Liver (tissue), 9 donors: Measurements from ENCODE around the gene GNG7. TPM values are rescaled to one million over a fixed set of nuclear protein-coding genes. Genes with fewer than 3 reads are reported as not detected.

Experiments
- DNase-seq: peaks from one replicate; pipeline ENCODE4 v3.0.0-alpha.2; 2017; ENCODE audit warnings: low spot score
- H3K27ac ChIP-seq, 2 donors: one replicate each; pipeline ENCODE4 v1.7.0; 2013; ENCODE audit warnings: inconsistent platforms in 2 of 2, low read length in 2 of 2, control low read depth in 1 of 2, low read depth in 1 of 2, mild to moderate bottlenecking in 1 of 2
- H3K27me3 ChIP-seq, 4 donors: one replicate each; pipeline versions ENCODE4 v1.6.1 to v1.7.0; 2013; ENCODE audit warnings: low read length in 3 of 4, inconsistent platforms in 1 of 4, mild to moderate bottlenecking in 1 of 4, moderate library complexity in 1 of 4; ENCODE audit not compliant: control insufficient read depth in 4 of 4, insufficient read depth in 4 of 4
- H3K36me3 ChIP-seq, 4 donors: one replicate each; pipeline versions ENCODE4 v1.6.1 to v1.7.0; 2013; ENCODE audit warnings: low read length in 3 of 4, mild to moderate bottlenecking in 3 of 4, low read depth in 1 of 4, moderate library complexity in 1 of 4; ENCODE audit not compliant: control insufficient read depth in 4 of 4, insufficient read depth in 3 of 4
- H3K4me1 ChIP-seq, 4 donors: one replicate each; pipeline versions ENCODE4 v1.6.1 to v1.7.0; 2013; ENCODE audit warnings: low read length in 3 of 4, mild to moderate bottlenecking in 3 of 4, moderate library complexity in 1 of 4; ENCODE audit not compliant: control insufficient read depth in 4 of 4, insufficient read depth in 4 of 4
- H3K4me3 ChIP-seq, 3 donors: one replicate each; pipeline versions ENCODE4 v1.6.1 to v1.7.0; 2013; ENCODE audit warnings: low read length in 3 of 3, control low read depth in 1 of 3, low read depth in 1 of 3, mild to moderate bottlenecking in 1 of 3
- H3K9ac ChIP-seq, 2 donors: one replicate each; pipeline ENCODE4 v1.7.0; 2013; ENCODE audit warnings: low read length in 2 of 2, mild to moderate bottlenecking in 2 of 2, moderate library complexity in 2 of 2, control low read depth in 1 of 2, low read depth in 1 of 2
- H3K9me3 ChIP-seq, 4 donors: one replicate each; pipeline versions ENCODE4 v1.6.1 to v1.7.0; 2013; ENCODE audit warnings: low read length in 3 of 4; ENCODE audit not compliant: control insufficient read depth in 4 of 4
- ATF3 ChIP-seq: IDR thresholded peaks from 2 replicates; pipeline ENCODE4 v1.6.1; 2016; ENCODE audit warnings: antibody characterized with exemption
- CTCF ChIP-seq: fragments of 150-350 bp; IDR thresholded peaks from 2 replicates; pipeline ENCODE4 v1.5.1; 2017; ENCODE audit warnings: improper control_type of control experiment, low read depth, low read length; ENCODE audit not compliant: missing input control
- EGR1 ChIP-seq, 2 donors: IDR thresholded peaks; 2 replicates each; pipeline ENCODE4 v1.6.1; 2016 to 2018; ENCODE audit warnings: antibody characterized with exemption in 2 of 2, low read depth in 2 of 2
- FOXA1 ChIP-seq: IDR thresholded peaks from 2 replicates; pipeline ENCODE4 v1.6.1; 2016; ENCODE audit warnings: antibody characterized with exemption
- FOXA2 ChIP-seq: IDR thresholded peaks from 2 replicates; pipeline ENCODE4 v1.6.1; 2016; ENCODE audit warnings: antibody characterized with exemption
- GABPA ChIP-seq, 2 donors: IDR thresholded peaks in 1 of 2; conservative IDR thresholded peaks in 1 of 2; 2 replicates each; pipeline ENCODE4 v1.6.1; 2016; ENCODE audit warnings: antibody characterized with exemption in 2 of 2, mild to moderate bottlenecking in 1 of 2, moderate library complexity in 1 of 2
- HNF4A ChIP-seq, 2 donors: conservative IDR thresholded peaks; 2 replicates each; pipeline ENCODE4 v1.6.1; 2016; ENCODE audit warnings: antibody characterized with exemption in 2 of 2, mild to moderate bottlenecking in 2 of 2
- HNF4G ChIP-seq: IDR thresholded peaks from 2 replicates; pipeline ENCODE4 v1.6.1; 2016; ENCODE audit warnings: antibody characterized with exemption
- JUND ChIP-seq, 2 donors: IDR thresholded peaks; 2 replicates each; pipeline ENCODE4 v1.6.1; 2016; ENCODE audit warnings: antibody characterized with exemption in 2 of 2
- MAX ChIP-seq: IDR thresholded peaks from 2 replicates; pipeline ENCODE4 v1.6.1; 2016; ENCODE audit warnings: antibody characterized with exemption
- NR2F2 ChIP-seq: IDR thresholded peaks from 2 replicates; pipeline ENCODE4 v1.6.1; 2016; ENCODE audit warnings: antibody characterized with exemption
- RAD21 ChIP-seq, 2 donors: IDR thresholded peaks; 2 replicates each; pipeline ENCODE4 v1.6.1; 2016; ENCODE audit warnings: antibody characterized with exemption in 2 of 2, mild to moderate bottlenecking in 2 of 2
- REST ChIP-seq: IDR thresholded peaks from 2 replicates; pipeline ENCODE4 v1.6.1; 2016; ENCODE audit warnings: antibody characterized with exemption, mild to moderate bottlenecking
- RXRA ChIP-seq, 2 donors: IDR thresholded peaks; 2 replicates each; pipeline ENCODE4 v1.6.1; 2017 to 2018; ENCODE audit warnings: antibody characterized with exemption in 2 of 2, mild to moderate bottlenecking in 1 of 2
- TAF1 ChIP-seq: conservative IDR thresholded peaks from 2 replicates; pipeline ENCODE4 v1.6.1; 2016; ENCODE audit warnings: antibody characterized with exemption, mild to moderate bottlenecking
- YY1 ChIP-seq: IDR thresholded peaks from 2 replicates; pipeline ENCODE4 v1.6.1; 2016; ENCODE audit warnings: antibody characterized with exemption, mild to moderate bottlenecking
- ZBTB33 ChIP-seq: IDR thresholded peaks from 2 replicates; pipeline ENCODE4 v1.6.1; 2016; ENCODE audit warnings: antibody characterized with exemption
- WGBS: extraction: QIAGEN DNeasy Blood & Tissue Kit; methylation state at CpG from one replicate; pipeline ENCODE4 v1.1.7; 2013; 5-methylcytosine and 5-hydroxymethylcytosine counted together
- polyA plus RNA-seq, 2 donors: library from polyadenylated mRNA; stranded (reverse) in 1 of 2; unstranded in 1 of 2; fragments of 200-250 nt in 1 of 2; fragments of >200 nt in 1 of 2; fragmentation: Nextera tagmentation in 1 of 2; extraction: Ambion mirVana in 1 of 2; gene quantifications; one replicate each; pipeline versions ENCODE4 v1.2.1 to v1.2.3, GENCODE V29; 2013 to 2015
- total RNA-seq, 2 donors: library from RNA; depleted of rRNA; stranded (reverse); fragments of >200 nt; gene quantifications; one replicate each; pipeline ENCODE4 v1.2.3, GENCODE V29; 2014
- donor health status: healthy.
- donor health status: healthy.
- donor health status: healthy.
- donor health status: healthy.
- donor health status: healthy.

The GNG7 gene
- total and polyA plus RNA-seq, 4 donors: 0.75 to 1.9 (median 1.1) TPM

- 57% methylated on average over 7 of the region's 7 CpGs for WGBS
- TF ChIP-seq NR2F2: no peak
- TF ChIP-seq FOXA2: no peak
- TF ChIP-seq HNF4A (conservative IDR thresholded peaks at IDR 0.05): no peak
- no peak for TF ChIP-seq ZBTB33
- TF ChIP-seq HNF4G: no peak
- no peak for TF ChIP-seq GABPA (IDR thresholded peaks at IDR 0.05 in 1 of 2, conservative IDR thresholded peaks at IDR 0.05 in 1 of 2)
- TF ChIP-seq FOXA1: no peak
- no peak for TF ChIP-seq REST
- TF ChIP-seq MAX: no peak
- no peak overlapping the region for H3K9ac ChIP-seq
- no peak overlapping the region for H3K4me3 ChIP-seq
- peaks cover 16 to 40% (median 30%) of the 10 kb centered on the region in 4 donors for H3K4me1 ChIP-seq
- H3K27ac ChIP-seq: no peak overlapping the region
- no peaks in the 10 kb centered on the region for H3K36me3 ChIP-seq
- no peak for DNase-seq
- H3K9me3 ChIP-seq: no peaks in the 10 kb centered on the region
- H3K27me3 ChIP-seq: no peaks in the 10 kb centered on the region
Measured at GRCh38 chr19:2490659-2491058, 211.8 kb downstream of the GNG7 start.

- H3K4me1 ChIP-seq: peaks cover 9 to 32% (median 22%) of the 10 kb centered on the region in 4 donors
- no peaks in the 10 kb centered on the region for H3K27me3 ChIP-seq
- H3K9ac ChIP-seq: no peak overlapping the region
- no peak overlapping the region for H3K27ac ChIP-seq
- 4% methylated on average over 78 of the region's 78 CpGs for WGBS
- no peak for DNase-seq
- no peaks in the 10 kb centered on the region for H3K9me3 ChIP-seq
- peak overlapping the region in 1 of 3 donors; percentile 44 for H3K4me3 ChIP-seq
- no peaks in the 10 kb centered on the region for H3K36me3 ChIP-seq
- TF ChIP-seq FOXA1: no peak
- no peak for TF ChIP-seq ATF3
- TF ChIP-seq TAF1: no peak
- no peak for TF ChIP-seq NR2F2
- TF ChIP-seq RXRA (IDR thresholded peaks at IDR 0.05): no peak
- TF ChIP-seq EGR1 (IDR thresholded peaks at IDR 0.05; ENCODE audit: low read depth in 2 of 2): no peak
- no peak for TF ChIP-seq MAX
- TF ChIP-seq GABPA (IDR thresholded peaks at IDR 0.05 in 1 of 2, conservative IDR thresholded peaks at IDR 0.05 in 1 of 2): no peak
- no peak for TF ChIP-seq RAD21 (IDR thresholded peaks at IDR 0.05)
- TF ChIP-seq YY1: no peak
- TF ChIP-seq JUND (IDR thresholded peaks at IDR 0.05): no peak
- no peak for TF ChIP-seq CTCF
- TF ChIP-seq ZBTB33: no peak
- TF ChIP-seq HNF4A (conservative IDR thresholded peaks at IDR 0.05): no peak
- TF ChIP-seq FOXA2: no peak
Measured at GRCh38 chr19:2488942-2489731, 213.4 kb downstream of the GNG7 start.
